Thymus (tissue), 11 donors: ENCODE results near the gene PIGO. TPM values are rescaled to one million over a fixed set of nuclear protein-coding genes. Genes with fewer than 3 reads are reported as not detected.

Experiments
- DNase-seq, 9 donors: peaks; one replicate each; pipeline ENCODE4 v3.0.0-alpha.2; 2013; ENCODE audit warnings: low spot score in 9 of 9, low read depth in 6 of 9, missing footprints in 1 of 9
- H3K27ac ChIP-seq, 2 donors: one replicate each; pipeline ENCODE4 v1.5.1; 2013; ENCODE audit warnings: control low read depth in 1 of 2, low read depth in 1 of 2, low read length in 1 of 2, mild to moderate bottlenecking in 1 of 2, moderate library complexity in 1 of 2
- H3K27me3 ChIP-seq, 2 donors: one replicate each; pipeline ENCODE4 v1.5.1; 2013; ENCODE audit warnings: low read length in 1 of 2; ENCODE audit not compliant: control insufficient read depth in 2 of 2, insufficient read depth in 1 of 2
- H3K36me3 ChIP-seq, 2 donors: one replicate each; pipeline ENCODE4 v1.5.1; 2013; ENCODE audit warnings: low read length in 1 of 2, mild to moderate bottlenecking in 1 of 2, moderate library complexity in 1 of 2; ENCODE audit not compliant: control insufficient read depth in 2 of 2, insufficient read depth in 2 of 2
- H3K4me1 ChIP-seq, 2 donors: one replicate each; pipeline ENCODE4 v1.5.1; 2013; ENCODE audit warnings: low read length in 2 of 2; ENCODE audit not compliant: control insufficient read depth in 2 of 2, insufficient read depth in 2 of 2
- H3K4me3 ChIP-seq, 2 donors: one replicate each; pipeline ENCODE4 v1.5.1; 2013; ENCODE audit warnings: low read length in 2 of 2, control low read depth in 1 of 2, mild to moderate bottlenecking in 1 of 2
- H3K9me3 ChIP-seq, 2 donors: one replicate each; pipeline ENCODE4 v1.5.1; 2013; ENCODE audit warnings: low read length in 1 of 2, mild to moderate bottlenecking in 1 of 2; ENCODE audit not compliant: control insufficient read depth in 2 of 2, insufficient read depth in 1 of 2
- WGBS: extraction: QIAGEN DNeasy Blood & Tissue Kit; methylation state at CpG from one replicate; pipeline ENCODE4 v1.1.7; 2013; 5-methylcytosine and 5-hydroxymethylcytosine counted together
- polyA plus RNA-seq: library from polyadenylated mRNA; stranded (reverse); fragments of 200-250 nt; gene quantifications from one replicate; pipeline ENCODE4 v1.2.3, GENCODE V29; 2013
- total RNA-seq: library from RNA; stranded (reverse); fragments of 120-200 nt; gene quantifications from one replicate; pipeline ENCODE4 v1.2.4, GENCODE V29; 2013
- donor health status: healthy.

PIGO gene
- total and polyA plus RNA-seq, 2 donors = 12.9 to 18.2 TPM

DNA sequence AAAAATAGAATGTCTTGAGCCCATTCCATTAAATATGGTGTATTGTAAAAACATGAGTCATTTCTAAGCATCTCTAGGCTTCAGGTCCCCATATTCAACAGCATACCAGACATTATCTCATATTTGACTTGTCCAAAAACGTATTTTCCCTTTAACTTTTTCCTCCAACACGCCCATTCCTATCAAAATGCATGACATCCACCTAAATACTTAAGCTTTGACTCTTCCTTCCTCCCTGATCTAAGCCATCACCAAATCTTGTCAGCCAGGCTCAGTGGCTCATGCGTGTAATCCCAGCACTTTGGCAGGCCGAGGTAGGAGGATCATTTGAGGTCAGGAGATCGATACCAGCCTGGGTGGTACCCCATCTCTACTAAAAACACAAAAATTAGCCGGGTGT lies 47.9 kb downstream of the PIGO start:
- Histone ChIP-seq H3K4me1 (peaks cover 0 to 3% of the 10 kb centered on the region in 2 donors), H3K4me3 (no peak overlapping the region), H3K36me3 (peaks cover 37 to 48% of the 10 kb centered on the region in 2 donors), H3K27ac (no peak overlapping the region), H3K9me3 (no peaks in the 10 kb centered on the region), H3K27me3 (no peaks in the 10 kb centered on the region)
- DNase-seq = no peak
- over 99% methylated on average over 6 of the region's 6 CpGs for WGBS

DNA sequence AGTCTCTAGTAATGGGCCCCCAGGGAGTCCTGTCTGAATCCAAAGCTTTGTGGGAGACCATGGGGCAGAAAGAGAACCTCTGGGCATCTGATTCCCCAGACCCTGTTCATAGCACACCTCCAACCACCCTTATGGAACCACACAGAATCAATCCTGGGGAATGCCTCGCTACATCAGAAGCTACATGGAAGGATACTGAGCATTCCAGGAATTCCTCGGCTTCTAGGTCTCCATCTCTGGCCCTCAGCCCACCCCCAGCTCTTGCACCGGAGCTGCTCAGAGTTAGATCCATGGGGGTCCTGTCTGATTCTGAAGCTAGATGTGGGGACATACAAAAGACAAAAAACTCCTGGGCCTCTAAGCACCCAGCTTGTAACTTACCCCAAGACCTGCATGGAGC lies 52.3 kb downstream of the PIGO start:
- Histone ChIP-seq H3K4me1 (peaks cover 0 to 10% of the 10 kb centered on the region in 2 donors), H3K36me3 (peaks cover 37 to 41% of the 10 kb centered on the region in 2 donors), H3K4me3 (no peak overlapping the region), H3K9me3 (peaks cover 0 to 3% of the 10 kb centered on the region in 2 donors), H3K27me3 (no peaks in the 10 kb centered on the region), H3K27ac (no peak overlapping the region)
- no peak for DNase-seq
- WGBS = 96% methylated on average over 3 of the region's 3 CpGs

DNA sequence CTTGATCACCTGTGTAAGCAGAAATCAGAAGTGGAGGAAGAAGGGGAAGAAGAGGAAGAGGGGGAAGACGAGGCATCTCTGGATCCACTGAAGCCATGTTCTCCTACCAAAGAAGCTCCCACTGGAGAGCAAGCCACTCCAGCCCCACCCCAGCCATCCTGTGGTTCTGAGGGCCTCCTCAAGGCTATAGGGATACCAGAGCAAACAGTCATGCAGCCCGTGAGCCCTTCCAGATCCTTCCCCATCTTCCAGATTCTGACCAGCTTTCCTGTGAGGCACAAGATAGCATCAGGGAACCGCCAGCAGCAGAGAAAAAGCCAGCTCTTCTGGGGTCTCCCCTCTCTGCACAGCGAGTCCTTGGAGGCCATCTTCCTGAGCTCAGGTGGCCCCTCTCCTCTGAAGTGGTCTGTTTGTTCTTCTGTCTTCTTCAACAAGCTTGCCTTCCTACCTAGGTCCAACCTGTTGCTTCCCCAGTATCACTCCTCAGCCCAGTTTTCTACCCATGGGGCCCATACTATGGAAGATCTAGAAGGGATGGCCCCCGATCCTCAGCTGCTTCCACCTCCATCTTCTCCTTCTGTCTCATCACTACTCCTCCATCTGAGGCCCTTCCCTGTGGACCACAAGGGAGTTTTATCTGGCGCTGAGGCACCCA lies 53.4 kb downstream of the PIGO start:
- Histone ChIP-seq H3K4me3 (no peak overlapping the region), H3K27me3 (no peaks in the 10 kb centered on the region), H3K9me3 (peaks cover 0 to 3% of the 10 kb centered on the region in 2 donors), H3K4me1 (peaks cover 0 to 10% of the 10 kb centered on the region in 2 donors), H3K27ac (no peak overlapping the region), H3K36me3 (peaks cover 34 to 40% of the 10 kb centered on the region in 2 donors)
- 87% methylated on average over 6 of the region's 6 CpGs for WGBS
- no peak for DNase-seq

DNA sequence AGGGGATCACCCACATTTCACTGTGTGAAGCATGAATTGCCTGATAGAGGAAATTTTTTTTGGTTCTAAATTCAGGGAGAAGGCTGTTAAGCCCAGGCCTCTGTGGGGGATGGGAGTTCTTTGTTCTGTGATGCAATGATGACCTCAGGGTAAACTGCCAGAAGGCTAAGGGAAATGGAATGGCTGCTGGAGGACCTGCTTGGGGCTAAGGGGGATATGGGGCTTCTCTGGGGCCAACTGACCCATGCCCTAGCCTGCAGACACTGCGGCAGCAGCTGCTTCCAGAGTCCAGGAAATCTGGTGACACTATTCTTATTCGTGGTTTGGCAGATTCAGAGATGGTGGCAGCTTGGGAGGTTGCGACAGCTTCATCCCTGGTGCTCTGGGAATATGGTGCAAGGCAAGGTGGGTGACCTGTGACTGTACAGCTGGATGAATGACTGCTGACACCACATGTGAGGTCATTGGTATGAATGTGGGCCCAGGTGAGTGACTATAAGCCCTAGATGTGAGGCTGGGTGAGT lies 54.2 kb downstream of the PIGO start:
- DNase-seq = no peak
- Histone ChIP-seq H3K4me3 (no peak overlapping the region), H3K36me3 (peaks cover 35 to 36% of the 10 kb centered on the region in 2 donors), H3K4me1 (peaks cover 0 to 10% of the 10 kb centered on the region in 2 donors), H3K27me3 (no peaks in the 10 kb centered on the region), H3K9me3 (peaks cover 0 to 3% of the 10 kb centered on the region in 2 donors), H3K27ac (no peak overlapping the region)
- WGBS = 96% methylated on average over 3 of the region's 3 CpGs

Other genes starting within 250 kb of the PIGO start
- gene PHF24, start 138.3 kb downstream of the PIGO start, total RNA-seq = 0.28 TPM
- gene PHF24, start 138.3 kb downstream of the PIGO start, polyA plus RNA-seq = 0.37 TPM
- 4.1 TPM for gene DNAJB5, start 106.8 kb downstream of the PIGO start, total RNA-seq
- gene DNAJB5, start 106.8 kb downstream of the PIGO start, polyA plus RNA-seq = 13.4 TPM
- 227 TPM for gene VCP, start 24.0 kb downstream of the PIGO start, total RNA-seq
- gene VCP, start 24.0 kb downstream of the PIGO start, polyA plus RNA-seq = 71.1 TPM
- gene FANCG, start 16.6 kb downstream of the PIGO start, total RNA-seq = 35.2 TPM
- 33.7 TPM for gene FANCG, start 16.6 kb downstream of the PIGO start, polyA plus RNA-seq
- gene STOML2, start 6.5 kb upstream of the PIGO start, total RNA-seq = 118 TPM
- gene STOML2, start 6.5 kb upstream of the PIGO start, polyA plus RNA-seq = 58.0 TPM
- 4.9 TPM for gene ATOSB, start 19.3 kb upstream of the PIGO start, total RNA-seq
- 16.1 TPM for gene ATOSB, start 19.3 kb upstream of the PIGO start, polyA plus RNA-seq
- 3.5 TPM for gene UNC13B, start 65.4 kb upstream of the PIGO start, total RNA-seq
- 6.9 TPM for gene UNC13B, start 65.4 kb upstream of the PIGO start, polyA plus RNA-seq